Left forelimb (tissue), 1 donor: ENCODE measurements around the gene KCNK15.

Experiments used
- DNase-seq: peaks from one replicate; pipeline ENCODE4 v3.0.0-alpha.2; 2018; ENCODE audit warnings: low spot score

KCNK15 gene

DNA sequence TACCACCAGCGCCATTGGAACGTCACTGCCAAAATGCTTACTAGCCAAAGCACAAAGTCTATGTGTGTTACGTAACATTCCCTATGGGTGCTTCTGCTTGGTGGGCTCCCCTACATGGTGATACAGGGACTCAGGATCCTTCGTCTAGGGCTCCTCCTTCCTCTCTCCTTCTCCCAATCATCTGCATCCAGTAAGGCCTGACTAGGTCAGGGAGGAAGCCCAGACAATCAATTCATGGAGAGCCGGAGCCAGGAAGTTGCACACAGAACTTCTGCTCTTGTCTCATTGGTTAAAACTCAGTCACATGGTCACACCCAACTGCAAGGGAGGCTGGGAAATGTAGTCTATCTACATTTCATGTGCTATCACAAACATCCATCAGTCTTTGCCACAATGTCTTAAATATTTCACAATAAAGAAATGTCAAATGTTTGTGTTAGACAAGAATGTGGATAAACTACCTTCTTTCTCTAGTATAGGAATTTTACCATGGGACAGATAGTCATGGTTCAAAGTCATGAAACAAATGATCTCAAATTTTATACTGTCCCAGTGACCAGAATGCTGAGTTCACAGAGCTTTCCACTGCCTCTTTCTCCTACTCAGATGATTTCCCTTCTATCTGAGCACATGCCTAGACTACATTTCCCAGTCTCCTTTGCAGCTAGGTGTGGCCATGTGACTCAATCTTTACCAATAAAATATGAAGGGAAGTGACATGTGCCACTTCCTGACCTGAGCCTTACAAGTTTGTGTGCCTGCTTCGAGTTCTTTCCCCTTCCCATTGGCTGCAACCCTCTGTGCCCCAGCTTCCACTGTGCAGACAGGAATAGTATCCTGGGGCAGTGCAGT lies 9.3 kb upstream of the KCNK15 start:
- no peak for DNase-seq

DNA sequence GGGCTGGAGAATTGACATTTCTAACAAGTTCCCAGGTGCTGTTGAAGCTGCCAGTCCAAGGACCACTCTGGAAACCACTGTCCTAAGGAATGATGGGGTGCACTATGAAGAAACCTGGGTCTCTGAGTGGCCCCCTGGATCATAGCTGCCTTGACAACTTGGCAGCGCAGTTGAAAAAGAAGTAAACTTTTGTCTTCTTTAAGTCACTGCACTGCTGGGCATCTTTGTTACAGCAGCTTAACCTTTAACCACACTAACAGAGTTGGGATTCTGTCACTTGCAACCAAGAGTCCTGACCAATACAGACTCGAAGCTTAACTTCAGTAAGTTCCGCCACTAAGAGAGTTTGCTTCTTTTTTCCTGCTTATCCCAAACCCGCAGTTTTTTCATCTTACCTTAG lies 8.5 kb upstream of the KCNK15 start:
- no peak for DNase-seq

DNA sequence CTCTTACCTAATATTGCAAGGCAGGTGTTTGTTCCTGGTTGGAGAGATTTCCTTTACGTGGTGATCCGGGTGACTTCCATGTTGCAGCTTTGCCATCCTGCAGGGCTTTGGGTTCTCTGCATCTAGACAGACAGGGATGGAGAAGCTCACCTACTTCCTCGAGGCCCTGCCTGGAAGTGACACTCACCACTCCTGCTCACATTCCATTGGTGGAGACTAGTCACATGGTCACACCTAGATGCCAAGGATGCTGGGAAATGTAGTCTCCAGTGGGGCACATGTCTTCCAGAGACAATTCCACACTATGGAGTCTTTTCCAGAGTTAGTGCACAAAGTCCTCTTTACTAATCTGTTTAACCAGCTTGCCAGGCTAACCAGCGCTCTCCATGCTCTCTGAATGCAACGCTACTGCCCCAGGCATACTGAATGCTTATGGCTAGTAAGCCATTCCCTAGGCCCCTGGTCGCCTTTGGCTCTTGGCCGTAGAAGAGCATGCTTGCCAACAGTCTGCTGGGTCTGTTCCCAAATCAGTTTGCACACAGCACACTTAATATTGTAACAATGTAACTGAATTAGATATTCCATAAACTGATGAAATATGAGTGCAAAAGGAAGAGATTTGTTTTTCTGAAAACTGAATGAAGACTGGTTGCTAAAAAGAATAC lies 6.7 kb upstream of the KCNK15 start:
- no peak for DNase-seq

DNA sequence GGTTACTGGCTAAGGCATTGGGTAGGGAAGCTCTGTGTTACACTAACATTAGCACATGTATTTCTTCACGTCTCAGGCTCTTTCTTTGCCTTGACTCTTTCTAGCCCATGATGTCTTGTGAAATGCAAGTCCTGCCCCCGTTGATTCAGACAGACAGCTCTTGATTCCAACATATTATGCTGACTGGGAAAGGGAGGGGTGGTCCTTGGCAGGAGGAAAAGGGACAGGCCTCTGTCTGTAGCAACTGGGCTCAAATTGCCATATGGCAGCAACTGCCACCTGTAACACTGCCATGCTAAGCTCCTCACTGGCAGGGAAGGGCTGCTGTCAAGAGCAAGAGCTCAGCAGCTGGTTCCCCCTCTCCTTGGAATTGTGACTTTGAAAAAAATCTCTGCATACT lies 5.7 kb upstream of the KCNK15 start:
- DNase-seq: no peak

DNA sequence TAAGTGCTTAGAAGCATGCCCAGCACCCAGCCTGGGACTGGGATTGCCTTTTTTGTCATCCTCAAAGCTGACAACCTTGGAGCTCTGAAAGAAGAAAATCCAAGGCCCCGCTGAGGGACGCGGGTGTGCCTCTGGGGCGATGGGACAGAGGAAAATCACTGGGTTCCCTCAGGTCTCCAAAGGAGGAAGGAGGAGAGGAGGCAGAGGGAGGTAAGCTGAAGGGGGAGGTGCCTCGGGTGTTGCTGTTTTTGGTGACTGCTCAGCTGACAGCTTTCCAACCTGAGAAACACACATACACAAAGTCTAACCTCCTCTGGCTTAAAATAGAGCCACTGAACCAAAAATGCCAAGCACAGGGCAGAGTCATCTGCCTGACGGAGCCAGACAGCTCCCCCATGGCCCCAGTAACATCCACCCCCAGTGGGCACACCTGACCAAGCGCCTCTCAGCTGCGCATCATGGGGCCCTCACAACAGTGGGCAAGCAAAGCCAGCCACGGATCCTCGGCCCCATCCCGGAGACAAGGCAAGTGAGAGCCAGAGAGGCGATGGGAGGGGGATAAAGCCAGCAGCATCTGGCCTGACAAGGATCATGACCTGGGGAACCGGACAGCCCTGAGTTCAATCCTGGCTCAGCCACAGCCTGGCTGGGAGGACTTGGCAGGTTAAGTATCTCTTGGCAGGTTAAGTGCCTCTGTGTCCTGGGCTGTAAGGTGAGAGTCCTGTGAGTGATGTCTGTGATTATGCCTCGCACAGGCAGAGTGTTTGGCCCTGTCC lies 3.2 kb upstream of the KCNK15 start:
- no peak for DNase-seq

- DNase-seq: no peak
Measured at GRCh38 chr20:44743080-44743701, 2.5 kb upstream of the KCNK15 start.

- DNase-seq: no peak
Measured at GRCh38 chr20:44743916-44744655, 1.6 kb upstream of the KCNK15 start.

GRCh38 chr20:44745122-44745597 lies 505 bp upstream of the KCNK15 start:
- no peak for DNase-seq

DNA sequence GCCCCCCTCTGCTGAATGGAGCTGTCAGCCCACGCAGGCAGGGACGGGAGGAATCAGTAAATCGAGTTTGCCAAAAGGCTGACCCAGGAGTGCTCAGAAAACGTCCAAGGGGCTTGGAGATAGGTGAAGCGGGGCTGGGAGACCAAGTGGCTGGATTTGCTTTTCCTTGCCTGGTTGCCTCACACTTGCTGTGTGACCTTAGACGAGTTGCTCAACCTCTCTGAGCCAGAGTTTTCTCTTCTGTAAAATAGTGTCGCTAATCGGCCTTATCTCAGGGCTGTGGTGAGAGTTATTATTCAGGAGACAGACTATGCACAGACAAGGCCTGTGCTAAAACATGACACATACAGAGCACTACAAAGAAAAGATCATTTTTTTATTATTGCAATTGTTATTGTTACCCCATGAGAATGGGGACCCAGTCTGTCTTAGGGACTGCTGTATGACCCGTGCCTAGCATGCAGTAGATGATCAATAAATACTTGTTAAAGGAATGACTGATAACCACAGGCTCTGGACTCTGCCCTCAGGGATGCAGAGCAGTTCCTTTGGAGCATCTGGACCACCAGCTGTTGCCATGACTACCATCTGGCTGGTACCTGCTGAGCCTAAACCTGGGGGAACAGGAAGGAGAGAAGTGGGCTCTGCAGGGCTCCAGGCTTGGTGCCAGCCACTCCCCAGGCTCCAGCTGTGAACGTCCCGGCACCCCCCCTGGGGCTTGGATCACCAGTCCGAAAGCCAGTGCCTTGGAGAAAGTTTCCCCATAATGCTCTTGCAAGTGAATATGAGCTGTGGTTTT lies 901 bp downstream of the KCNK15 start:
- DNase-seq: no peak

DNA sequence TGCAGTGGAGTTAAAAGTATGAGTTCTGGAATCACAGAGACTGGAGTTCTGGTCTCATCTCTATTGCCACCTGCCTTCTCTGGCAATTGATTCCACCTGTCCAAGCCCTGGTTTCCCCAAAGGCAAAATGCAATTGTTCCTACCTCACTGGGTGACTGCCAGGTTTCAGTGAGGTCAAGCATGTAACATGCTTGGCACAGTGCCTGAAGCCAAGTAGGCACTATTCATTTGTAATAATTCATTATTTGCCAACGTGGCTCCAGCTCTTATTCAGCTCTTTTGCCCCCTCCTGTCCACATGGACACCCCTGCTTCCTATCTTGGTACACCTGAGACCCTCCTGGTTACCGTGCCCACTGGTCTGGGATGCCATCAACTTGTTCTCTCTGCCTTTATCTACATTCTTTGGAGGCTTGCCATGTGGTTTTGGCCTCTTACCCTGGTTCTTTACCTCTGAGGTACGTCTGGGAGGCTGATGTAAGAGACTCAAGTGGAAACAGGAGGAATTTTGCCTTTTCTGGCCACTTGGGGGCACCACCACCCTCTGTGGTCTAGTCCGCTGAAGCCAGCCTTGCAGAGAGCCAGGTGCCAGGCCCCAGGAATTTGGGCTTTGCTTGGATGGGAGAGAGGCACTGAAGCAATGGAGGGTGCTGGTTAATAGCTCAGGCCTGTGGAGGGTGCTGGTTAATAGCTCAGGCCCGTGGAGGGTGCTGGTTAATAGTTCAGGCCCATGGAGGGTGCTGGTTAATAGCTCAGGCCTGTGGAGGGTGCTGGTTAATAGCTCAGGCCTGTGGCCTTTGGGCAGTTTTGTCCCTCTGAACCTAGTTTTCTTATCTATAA lies 1.7 kb downstream of the KCNK15 start:
- no peak for DNase-seq

GRCh38 chr20:44748005-44748370 lies 2.3 kb downstream of the KCNK15 start:
- no peak for DNase-seq

DNA sequence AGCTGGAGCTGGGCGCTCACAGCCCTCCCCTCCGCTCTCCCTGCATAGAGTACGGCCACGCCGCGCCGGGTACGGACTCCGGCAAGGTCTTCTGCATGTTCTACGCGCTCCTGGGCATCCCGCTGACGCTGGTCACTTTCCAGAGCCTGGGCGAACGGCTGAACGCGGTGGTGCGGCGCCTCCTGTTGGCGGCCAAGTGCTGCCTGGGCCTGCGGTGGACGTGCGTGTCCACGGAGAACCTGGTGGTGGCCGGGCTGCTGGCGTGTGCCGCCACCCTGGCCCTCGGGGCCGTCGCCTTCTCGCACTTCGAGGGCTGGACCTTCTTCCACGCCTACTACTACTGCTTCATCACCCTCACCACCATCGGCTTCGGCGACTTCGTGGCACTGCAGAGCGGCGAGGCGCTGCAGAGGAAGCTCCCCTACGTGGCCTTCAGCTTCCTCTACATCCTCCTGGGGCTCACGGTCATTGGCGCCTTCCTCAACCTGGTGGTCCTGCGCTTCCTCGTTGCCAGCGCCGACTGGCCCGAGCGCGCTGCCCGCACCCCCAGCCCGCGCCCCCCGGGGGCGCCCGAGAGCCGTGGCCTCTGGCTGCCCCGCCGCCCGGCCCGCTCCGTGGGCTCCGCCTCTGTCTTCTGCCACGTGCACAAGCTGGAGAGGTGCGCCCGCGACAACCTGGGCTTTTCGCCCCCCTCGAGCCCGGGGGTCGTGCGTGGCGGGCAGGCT lies 4.6 kb downstream of the KCNK15 start:
- no peak for DNase-seq

- no peak for DNase-seq
Measured at GRCh38 chr20:44752099-44752931, 6.7 kb downstream of the KCNK15 start.

DNA sequence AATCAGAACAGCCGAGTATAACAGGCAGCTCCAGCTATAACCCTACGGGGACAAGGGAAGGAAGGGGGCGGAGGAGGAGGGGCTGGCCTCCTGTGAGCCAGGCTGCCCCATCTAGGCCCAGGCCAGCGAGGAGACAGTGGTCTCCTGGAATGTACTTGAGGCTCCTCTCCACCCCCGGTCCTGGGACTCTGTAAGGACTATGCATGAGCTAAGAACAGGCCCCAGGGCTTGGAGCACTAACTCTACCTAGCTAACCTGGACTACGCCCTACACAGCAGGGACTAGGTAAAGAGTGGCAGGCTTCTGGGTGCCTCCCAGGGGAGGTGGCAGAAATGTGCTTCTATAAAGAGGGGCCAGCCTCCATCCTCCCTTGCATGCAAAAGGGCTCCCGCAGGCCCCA lies 8.9 kb downstream of the KCNK15 start:
- no peak for DNase-seq

DNA sequence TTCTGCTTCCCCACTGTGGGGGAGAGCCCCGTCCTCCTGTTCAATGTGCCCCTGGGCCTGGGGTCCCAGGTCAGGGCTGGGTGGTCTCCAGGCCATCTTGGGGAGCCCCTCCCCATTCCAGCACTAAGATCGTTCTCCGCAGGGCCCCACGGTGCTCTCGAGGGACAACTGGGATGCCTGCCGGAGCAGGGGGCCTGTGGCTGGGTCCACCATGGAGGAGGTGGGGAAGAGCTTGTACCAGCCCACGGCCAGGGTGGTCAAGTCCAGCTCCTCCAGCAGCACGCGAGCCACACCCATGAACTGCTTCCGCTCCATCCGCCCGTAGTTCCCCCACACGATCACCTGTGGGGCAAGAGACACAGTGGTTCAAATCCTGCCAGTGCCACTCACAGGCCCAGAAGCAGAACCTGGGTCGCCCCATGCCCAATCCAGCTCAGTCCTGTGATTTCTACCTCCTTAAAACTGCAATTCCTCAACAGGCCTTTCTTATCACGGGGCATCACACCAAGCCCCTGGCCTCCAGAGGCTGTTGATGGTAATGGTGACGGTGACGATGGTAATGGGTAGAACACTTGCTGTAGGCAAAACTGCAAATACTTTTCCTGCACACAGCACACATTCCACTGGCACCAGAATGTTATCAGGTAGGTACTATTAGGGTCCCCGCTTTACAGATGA lies 10.5 kb downstream of the KCNK15 start:
- no peak for DNase-seq

- no peak for DNase-seq
Measured at GRCh38 chr20:44756956-44757355, 11.3 kb downstream of the KCNK15 start.

DNA sequence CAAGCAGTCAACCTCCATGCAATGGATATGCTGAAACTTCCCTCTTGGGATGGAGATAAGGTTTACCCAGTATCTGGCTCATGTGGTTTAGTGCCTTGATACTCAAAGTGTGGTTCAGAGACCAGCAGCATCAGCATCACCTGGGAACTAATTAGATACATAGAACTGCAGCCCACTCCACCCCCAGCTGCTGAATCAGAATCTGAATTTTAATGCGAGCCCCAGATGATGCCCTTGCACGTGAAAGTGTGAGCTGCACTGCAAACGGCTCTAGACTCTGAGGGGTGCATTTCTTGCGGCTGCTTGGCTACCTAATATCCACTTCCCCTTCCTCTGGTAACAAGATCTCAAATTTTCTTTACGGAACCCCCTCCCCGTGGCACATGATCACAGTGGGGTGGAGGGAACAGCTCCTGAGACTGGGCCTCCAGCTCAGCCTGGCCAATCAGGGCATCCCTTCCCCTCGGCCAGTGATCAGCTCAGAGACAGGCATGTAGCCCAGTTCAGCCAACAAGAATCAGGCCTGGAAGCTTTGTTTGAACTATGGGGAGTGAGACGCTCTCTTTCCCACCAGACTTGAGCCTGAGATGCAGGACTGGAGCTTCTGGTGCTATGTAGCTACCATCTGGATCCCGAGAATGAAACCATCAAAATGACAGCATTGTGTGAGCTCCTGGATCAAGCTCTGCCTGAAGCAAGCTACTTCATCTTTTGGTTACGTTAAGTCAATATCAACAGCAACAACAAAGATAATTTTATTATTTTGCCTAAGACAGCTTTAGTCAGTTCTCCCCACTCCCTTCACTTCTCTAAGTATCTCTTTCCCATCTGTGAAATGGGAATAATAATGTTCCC lies 12.8 kb downstream of the KCNK15 start:
- DNase-seq: no peak
